ENCODE results near the gene C5. TPM values are rescaled to one million over a fixed set of nuclear protein-coding genes. Genes with fewer than 3 reads are reported as not detected.

Gene C5
- total and polyA plus RNA-seq, 9 donors = 3.0 to 7.2 (median 4.6) TPM

- DNase-seq = no peak
- Histone ChIP-seq H3K27ac (no peak overlapping the region), H3K36me3 (no peaks in the 10 kb centered on the region), H3K27me3 (no peaks in the 10 kb centered on the region), H3K9me3 (no peaks in the 10 kb centered on the region), H3K4me3 (no peak overlapping the region), H3K4me1 (ENCODE audit: insufficient read depth) (no peaks in the 10 kb centered on the region)
- 75 to 78% (median 77%) methylated on average over 5 of the region's 5 CpGs for WGBS, 3 donors
- intact Hi-C loops (cut with DNase I) = no loop called here
- TF ChIP-seq EP300 (IDR thresholded peaks at IDR 0.05) (no peak), POLR2A (IDR thresholded peaks at IDR 0.05) (no peak)
- TF ChIP-seq, protein P1, sequence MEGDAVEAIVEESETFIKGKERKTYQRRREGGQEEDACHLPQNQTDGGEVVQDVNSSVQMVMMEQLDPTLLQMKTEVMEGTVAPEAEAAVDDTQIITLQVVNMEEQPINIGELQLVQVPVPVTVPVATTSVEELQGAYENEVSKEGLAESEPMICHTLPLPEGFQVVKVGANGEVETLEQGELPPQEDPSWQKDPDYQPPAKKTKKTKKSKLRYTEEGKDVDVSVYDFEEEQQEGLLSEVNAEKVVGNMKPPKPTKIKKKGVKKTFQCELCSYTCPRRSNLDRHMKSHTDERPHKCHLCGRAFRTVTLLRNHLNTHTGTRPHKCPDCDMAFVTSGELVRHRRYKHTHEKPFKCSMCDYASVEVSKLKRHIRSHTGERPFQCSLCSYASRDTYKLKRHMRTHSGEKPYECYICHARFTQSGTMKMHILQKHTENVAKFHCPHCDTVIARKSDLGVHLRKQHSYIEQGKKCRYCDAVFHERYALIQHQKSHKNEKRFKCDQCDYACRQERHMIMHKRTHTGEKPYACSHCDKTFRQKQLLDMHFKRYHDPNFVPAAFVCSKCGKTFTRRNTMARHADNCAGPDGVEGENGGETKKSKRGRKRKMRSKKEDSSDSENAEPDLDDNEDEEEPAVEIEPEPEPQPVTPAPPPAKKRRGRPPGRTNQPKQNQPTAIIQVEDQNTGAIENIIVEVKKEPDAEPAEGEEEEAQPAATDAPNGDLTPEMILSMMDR (IDR thresholded peaks at IDR 0.05) = no peak
These were observed 30.8 kb downstream of the C5 start for GRCh38 chr9:121019273-121019672.

DNA sequence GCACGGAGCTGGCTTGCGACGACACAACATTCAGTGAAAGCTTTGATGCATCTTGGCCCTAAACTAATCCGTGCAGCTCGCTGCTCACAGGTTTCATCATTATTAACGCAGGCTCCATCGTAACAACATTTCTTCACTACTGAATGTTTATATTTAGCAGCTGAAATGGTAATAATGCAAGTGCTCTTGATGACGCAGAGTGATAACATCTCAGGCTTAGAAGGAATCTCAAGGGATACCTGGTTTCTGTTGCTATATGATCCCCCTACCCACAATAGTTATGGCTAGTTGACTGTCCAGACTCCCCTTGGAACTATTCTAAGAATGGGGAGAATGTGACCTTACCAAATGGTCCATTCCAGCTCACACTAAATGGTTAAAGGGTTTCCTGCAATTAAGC lies 36.2 kb downstream of the C5 start:
- no peaks in the 10 kb centered on the region for H3K9me3 ChIP-seq
- H3K36me3 ChIP-seq = no peaks in the 10 kb centered on the region
- no peak for TF ChIP-seq POLR2A (IDR thresholded peaks at IDR 0.05)
- no peak for TF ChIP-seq EP300 (IDR thresholded peaks at IDR 0.05)
- TF ChIP-seq, protein P1 (IDR thresholded peaks at IDR 0.05) = no peak
- no peaks in the 10 kb centered on the region for H3K4me1 ChIP-seq (ENCODE audit: insufficient read depth)
- no peak overlapping the region for H3K27ac ChIP-seq
- WGBS, 3 donors = 82 to 85% (median 85%) methylated on average over 8 of the region's 8 CpGs
- intact Hi-C loops (cut with DNase I) = no loop called here
- H3K27me3 ChIP-seq = no peaks in the 10 kb centered on the region
- DNase-seq = no peak
- no peak overlapping the region for H3K4me3 ChIP-seq

- TF ChIP-seq EP300 (IDR thresholded peaks at IDR 0.05) (no peak), POLR2A (IDR thresholded peaks at IDR 0.05) (no peak)
- TF ChIP-seq, protein P1 (IDR thresholded peaks at IDR 0.05) = no peak
- no peaks in the 10 kb centered on the region for H3K27me3 ChIP-seq
These were observed 40.4 kb downstream of the C5 start for GRCh38 chr9:121009650-121010049.

GRCh38 chr9:120999317-120999716 lies 50.8 kb downstream of the C5 start:
- H3K27ac ChIP-seq = no peak overlapping the region
- H3K4me1 ChIP-seq (ENCODE audit: insufficient read depth) = no peaks in the 10 kb centered on the region
- H3K9me3 ChIP-seq = no peaks in the 10 kb centered on the region
- no peaks in the 10 kb centered on the region for H3K36me3 ChIP-seq
- H3K4me3 ChIP-seq = no peak overlapping the region
- DNase-seq = no peak
- H3K27me3 ChIP-seq = no peaks in the 10 kb centered on the region
- TF ChIP-seq, protein P1 (IDR thresholded peaks at IDR 0.05) = no peak
- TF ChIP-seq EP300 (IDR thresholded peaks at IDR 0.05) (no peak), POLR2A (IDR thresholded peaks at IDR 0.05) (no peak)
- 92 to 97% (median 94%) methylated on average over 2 of the region's 2 CpGs for WGBS, 3 donors
- intact Hi-C loops (cut with DNase I) = no loop called here

More at GRCh38 chr9:121009650-121010049, 40.4 kb downstream of the C5 start:
- intact Hi-C loops (cut with DNase I) = no loop called here
- H3K9me3 ChIP-seq = no peaks in the 10 kb centered on the region
- 84 to 97% (median 90%) methylated on average over 3 of the region's 3 CpGs for WGBS, 3 donors
- H3K4me3 ChIP-seq = no peak overlapping the region
- no peak for DNase-seq
- no peaks in the 10 kb centered on the region for H3K36me3 ChIP-seq
- no peaks in the 10 kb centered on the region for H3K4me1 ChIP-seq (ENCODE audit: insufficient read depth)
- no peak overlapping the region for H3K27ac ChIP-seq
